K562 (cell line): ENCODE results near the gene HHATL. TPM values are rescaled to one million over a fixed set of nuclear protein-coding genes. Genes with fewer than 3 reads are reported as not detected.

Experiments used
- BMI1 ChIP-seq: fragments of 150-350 bp; IDR thresholded peaks from 2 replicates; pipeline ENCODE4 v1.6.1; 2014; ENCODE audit warnings: low read length
- CEBPB ChIP-seq: fragments of 450-650 bp; IDR thresholded peaks from 2 replicates; pipeline ENCODE4 v1.6.1; 2016; ENCODE audit warnings: missing genetic modification characterization, missing compliant biosample characterization
- E2F1 ChIP-seq: sonication (generic); formaldehyde crosslinking; IDR thresholded peaks from 2 replicates; pipeline ENCODE4 v1.8.1; 2023; ENCODE audit warnings: mild to moderate bottlenecking, missing genetic modification reagents, moderate library complexity
- E2F4 ChIP-seq: sonication (generic); formaldehyde crosslinking; IDR thresholded peaks from 2 replicates; pipeline ENCODE4 v1.8.0; 2022; ENCODE audit warnings: mild to moderate bottlenecking, low read depth, missing genetic modification reagents
- FOXK1 ChIP-seq: sonication (generic); formaldehyde crosslinking; IDR thresholded peaks from 2 replicates; pipeline ENCODE4 v1.8.0; 2022; ENCODE audit warnings: missing genetic modification reagents, mild to moderate bottlenecking, borderline replicate concordance
- HINFP ChIP-seq: fragments of 450-650 bp; conservative IDR thresholded peaks from 2 replicates; pipeline ENCODE4 v1.6.1; 2016; ENCODE audit warnings: missing genetic modification characterization, low read depth, mild to moderate bottlenecking, control low read depth, missing compliant biosample characterization
- MTA2 ChIP-seq: fragments of 450-650 bp; IDR thresholded peaks from 2 replicates; pipeline ENCODE4 v1.6.1; 2016; ENCODE audit warnings: low read depth
- NCOA1 ChIP-seq: fragments of 450-650 bp; IDR thresholded peaks from 2 replicates; pipeline ENCODE4 v1.6.1; 2016; ENCODE audit warnings: low read depth
- PCBP2 ChIP-seq: fragments of 200-400 bp; formaldehyde crosslinking; IDR thresholded peaks from 2 replicates; pipeline ENCODE4 v1.6.1; 2018; ENCODE audit warnings: low read length, low read depth, mild to moderate bottlenecking, moderate library complexity; ENCODE audit not compliant: poor library complexity, severe bottlenecking
- PKNOX1 ChIP-seq: fragments of 450-650 bp; IDR thresholded peaks from 2 replicates; pipeline ENCODE4 v1.6.1; 2016
- RBM25 ChIP-seq: fragments of 200-400 bp; formaldehyde crosslinking; IDR thresholded peaks from 2 replicates; pipeline ENCODE4 v1.6.1; 2018; ENCODE audit warnings: low read length, low read depth, moderate library complexity; ENCODE audit not compliant: severe bottlenecking
- TCF7 ChIP-seq: sonication (generic); IDR thresholded peaks from 2 replicates; pipeline ENCODE4 v1.6.1; 2016; ENCODE audit warnings: antibody characterized with exemption, borderline replicate concordance
- WHSC1 ChIP-seq: IDR thresholded peaks from one replicate; pipeline ENCODE4 v1.6.1; 2012; ENCODE audit warnings: low read length, control low read depth, inconsistent platforms
- XRCC3 ChIP-seq: fragments of 450-650 bp; IDR thresholded peaks from 2 replicates; pipeline ENCODE4 v1.6.1; 2017; ENCODE audit warnings: mild to moderate bottlenecking, moderate library complexity
- ZBTB33 ChIP-seq: sonication (generic); formaldehyde crosslinking; IDR thresholded peaks from 2 replicates; pipeline ENCODE4 v1.8.1; 2023; ENCODE audit warnings: mild to moderate bottlenecking, missing genetic modification reagents
- ZFP36 ChIP-seq: fragments of 150-350 bp; IDR thresholded peaks from 2 replicates; pipeline ENCODE4 v1.6.1; 2018; ENCODE audit warnings: low read length, low read depth; ENCODE audit not compliant: partially characterized antibody
- ZNF140 ChIP-seq: fragments of 250-450 bp; sonication (Bioruptor Pico); IDR thresholded peaks from 2 replicates; pipeline ENCODE4 v1.8.0; 2021; ENCODE audit warnings: moderate library complexity, mild to moderate bottlenecking, inconsistent platforms
- ZNF347 ChIP-seq: fragments of 450-650 bp; formaldehyde crosslinking; IDR thresholded peaks from 2 replicates; pipeline ENCODE4 v1.4.0; 2020; ENCODE audit warnings: low read depth, mild to moderate bottlenecking, moderate library complexity
- ZNF384 ChIP-seq: IDR thresholded peaks from 2 replicates; pipeline ENCODE4 v1.6.1; 2012; ENCODE audit warnings: low read depth, low read length, improper control_type of control experiment
- ZNF395 ChIP-seq: fragments of 200-800 bp; sonication (Bioruptor generic); IDR thresholded peaks from 2 replicates; pipeline ENCODE4 v1.6.1; 2017; ENCODE audit warnings: missing genetic modification characterization, missing compliant biosample characterization
- polyA plus RNA-seq, 8 experiments: library from polyadenylated mRNA; depleted of rRNA in 4 of 8; stranded (reverse) in 5 of 8; unstranded in 3 of 8; fragments of >200 nt; fragmentation: Nextera tagmentation in 2 of 8; fragmentation: Illumina TruSeq in 1 of 8; extraction: Ambion mirVana in 2 of 8; extraction: Trizol in 1 of 8; gene quantifications; 2 replicates each; pipeline versions ENCODE4 v1.2.1 to v1.2.3, GENCODE V29; 2011 to 2014; ENCODE audit warnings: inconsistent platforms in 1 of 8, missing spikeins in 1 of 8
- total RNA-seq, 7 experiments: library from RNA; depleted of rRNA in 6 of 7; stranded (reverse); fragments of >200 nt in 6 of 7; fragmentation: Illumina TruSeq in 2 of 7; extraction: Trizol in 2 of 7; gene quantifications; 2 replicates each; pipeline versions ENCODE4 v1.2.1 to v1.2.3, GENCODE V29; 2011 to 2021; ENCODE audit warnings: low replicate concordance in 1 of 7

The HHATL gene
- total and polyA plus RNA-seq, 9 of the 15 experiments (the other 6 are each of a cell fraction or from before 2014, with no cell fraction given): not detected

- no peak for TF ChIP-seq ZNF395 (CRISPR knock-in tag)
- TF ChIP-seq PCBP2: no peak
- no peak for TF ChIP-seq HINFP (tag)
- no peak for TF ChIP-seq ZNF347
- no peak for TF ChIP-seq MTA2
- TF ChIP-seq ZFP36: no peak
- TF ChIP-seq PKNOX1: no peak
- TF ChIP-seq CEBPB (tag): no peak
- TF ChIP-seq NCOA1: no peak
- TF ChIP-seq BMI1: no peak
- TF ChIP-seq WHSC1: no peak
- TF ChIP-seq ZBTB33: peak; percentile 35; the same call in 1 of the 2 replicates
- no peak for TF ChIP-seq ZNF384
- TF ChIP-seq FOXK1 (CRISPR knock-in tag): no peak
- TF ChIP-seq ZNF140 (CRISPR knock-in tag): no peak
- no peak for TF ChIP-seq RBM25
- TF ChIP-seq E2F1 (CRISPR knock-in tag): peak; percentile 70; the same call in 1 of the 2 replicates
- no peak for TF ChIP-seq TCF7
- TF ChIP-seq XRCC3: no peak
- TF ChIP-seq E2F4 (CRISPR knock-in tag): peak; percentile 57
Measured at GRCh38 chr3:42701371-42702065, 1.1 kb downstream of the HHATL start (continued).
